HAP-1 (cell line): Measurements from ENCODE around the gene ITPR2.
"Not testable (repeated sequence)": the region's sequence is repeated elsewhere in the genome, so short reads cannot be mapped to it uniquely, and the experiment has no call there.

ENCODE experiments used
- DNase-seq, 2 experiments: peaks; one replicate each; pipeline ENCODE4 v3.0.0-alpha.2; 2016 to 2020; ENCODE audit warnings: low spot score in 2 of 2
- H3K27me3 ChIP-seq: fragments of 250-450 bp; sonication (Bioruptor Pico); 2 replicates; pipeline ENCODE4 v1.5.1; 2020; ENCODE audit warnings: low read depth, mild to moderate bottlenecking, moderate library complexity
- H3K36me3 ChIP-seq: fragments of 250-450 bp; sonication (Bioruptor Pico); replicated peaks from 2 replicates; pipeline ENCODE4 v1.5.1; 2020; ENCODE audit warnings: mild to moderate bottlenecking
- H3K4me1 ChIP-seq: fragments of 250-450 bp; sonication (Bioruptor Pico); 2 replicates; pipeline ENCODE4 v1.5.1; 2020; ENCODE audit warnings: mild to moderate bottlenecking
- H3K4me3 ChIP-seq: fragments of 250-450 bp; sonication (Bioruptor Pico); 2 replicates; pipeline ENCODE4 v1.5.1; 2020; ENCODE audit warnings: mild to moderate bottlenecking, moderate library complexity
- H3K9me3 ChIP-seq: fragments of 250-450 bp; sonication (Bioruptor Pico); 2 replicates; pipeline ENCODE4 v1.5.1; 2020; ENCODE audit warnings: mild to moderate bottlenecking, moderate library complexity
- in situ Hi-C: fragments of 300-500 bp; cut with MboI; formaldehyde crosslinking; loops from 3 replicates; pipeline ENCODE4 v1.14.3; 2020; ENCODE audit warnings: low sequenced_read_pairs, inconsistent platforms, mixed read lengths

The ITPR2 gene

GRCh38 chr12:26690601-26691000 is 142.4 kb downstream of the ITPR2 start:
- no peak overlapping the region for H3K4me3 ChIP-seq
- H3K27me3 ChIP-seq: no peaks in the 10 kb centered on the region
- in situ Hi-C loops: no loop called here
- DNase-seq: peak; percentile 49 to 96
- H3K36me3 ChIP-seq: 0 out of 2 replicates have a peak, but pooled peaks cover 1% of the 10 kb centered on the region
- no peaks in the 10 kb centered on the region for H3K9me3 ChIP-seq
- H3K4me1 ChIP-seq: peaks cover 39% of the 10 kb centered on the region

GRCh38 chr12:26689281-26689841 is 143.6 kb downstream of the ITPR2 start:
- in situ Hi-C loops: no loop called here
- Histone ChIP-seq H3K4me1 (peaks cover 39% of the 10 kb centered on the region), H3K9me3 (no peaks in the 10 kb centered on the region), H3K4me3 (no peak overlapping the region), H3K36me3 (no peaks in the 10 kb centered on the region), H3K27me3 (no peaks in the 10 kb centered on the region)
- DNase-seq: no peak

- Histone ChIP-seq H3K27me3 (no peaks in the 10 kb centered on the region), H3K4me1 (peaks cover 39% of the 10 kb centered on the region), H3K36me3 (no peaks in the 10 kb centered on the region), H3K9me3 (no peaks in the 10 kb centered on the region), H3K4me3 (no peak overlapping the region)
- in situ Hi-C loops: no loop called here
- no peak for DNase-seq
Observed at GRCh38 chr12:26688344-26688904, 144.6 kb downstream of the ITPR2 start.

GRCh38 chr12:26686408-26686807 is 146.6 kb downstream of the ITPR2 start:
- in situ Hi-C loops: no loop called here
- Histone ChIP-seq H3K27me3 (no peaks in the 10 kb centered on the region), H3K36me3 (no peaks in the 10 kb centered on the region), H3K4me1 (peaks cover 22% of the 10 kb centered on the region), H3K9me3 (no peaks in the 10 kb centered on the region), H3K4me3 (no peak overlapping the region)
- DNase-seq: no peak

DNA sequence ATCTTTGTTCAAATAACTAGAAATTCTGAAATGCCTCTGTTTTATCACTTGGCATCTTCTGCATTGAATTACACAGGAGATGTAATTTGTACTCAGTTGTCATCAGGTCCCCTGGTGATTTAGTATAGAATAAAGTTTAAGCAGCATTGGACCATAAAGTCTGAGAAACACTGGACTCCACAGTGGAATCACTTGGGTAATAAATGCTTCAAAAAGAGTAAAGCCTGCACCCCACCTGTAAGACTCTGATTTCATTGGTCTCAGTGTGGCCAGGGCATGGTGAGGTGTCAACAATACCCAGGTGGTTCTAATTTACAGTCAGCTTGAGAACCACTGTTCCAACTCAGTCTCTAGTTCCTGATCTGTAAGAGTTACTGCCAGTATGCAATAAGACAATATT is 148.9 kb downstream of the ITPR2 start:
- DNase-seq: no peak
- in situ Hi-C loops: no loop called here
- Histone ChIP-seq H3K9me3 (no peaks in the 10 kb centered on the region), H3K4me1 (0 out of 2 replicates have a peak, but pooled peaks cover 4% of the 10 kb centered on the region), H3K36me3 (no peaks in the 10 kb centered on the region), H3K27me3 (no peaks in the 10 kb centered on the region), H3K4me3 (no peak overlapping the region)

DNA sequence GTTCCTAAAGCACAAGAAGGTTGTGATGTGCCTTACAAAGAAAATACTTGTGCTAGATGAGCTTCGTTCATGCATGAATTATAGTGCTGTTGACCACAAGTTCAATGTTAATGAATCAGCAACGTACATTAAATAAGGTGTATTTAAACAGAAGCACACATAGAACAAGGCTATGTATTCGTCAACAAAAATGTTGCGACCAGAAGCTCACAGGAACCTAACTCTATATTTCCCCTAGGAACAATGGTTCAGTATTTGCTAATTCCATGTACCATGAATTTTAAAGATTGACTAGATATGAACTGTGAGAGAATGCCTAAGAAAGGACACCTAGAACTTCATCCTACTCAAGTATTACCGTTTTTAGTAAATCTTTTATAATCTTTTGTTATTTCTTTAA is 149.6 kb downstream of the ITPR2 start:
- H3K36me3 ChIP-seq: no peaks in the 10 kb centered on the region
- in situ Hi-C loops: no loop called here
- DNase-seq: no peak
- no peaks in the 10 kb centered on the region for H3K27me3 ChIP-seq
- no peak overlapping the region for H3K4me3 ChIP-seq
- peaks cover 8% of the 10 kb centered on the region; the same call in 1 of the 2 replicates for H3K4me1 ChIP-seq
- no peaks in the 10 kb centered on the region for H3K9me3 ChIP-seq

GRCh38 chr12:26680727-26681455 is 152.1 kb downstream of the ITPR2 start:
- Histone ChIP-seq H3K27me3 (no peaks in the 10 kb centered on the region), H3K4me3 (no peak overlapping the region), H3K9me3 (no peaks in the 10 kb centered on the region), H3K36me3 (no peaks in the 10 kb centered on the region), H3K4me1 (peaks cover 10% of the 10 kb centered on the region; the same call in 1 of the 2 replicates)
- in situ Hi-C loops: no loop called here
- no peak for DNase-seq

DNA sequence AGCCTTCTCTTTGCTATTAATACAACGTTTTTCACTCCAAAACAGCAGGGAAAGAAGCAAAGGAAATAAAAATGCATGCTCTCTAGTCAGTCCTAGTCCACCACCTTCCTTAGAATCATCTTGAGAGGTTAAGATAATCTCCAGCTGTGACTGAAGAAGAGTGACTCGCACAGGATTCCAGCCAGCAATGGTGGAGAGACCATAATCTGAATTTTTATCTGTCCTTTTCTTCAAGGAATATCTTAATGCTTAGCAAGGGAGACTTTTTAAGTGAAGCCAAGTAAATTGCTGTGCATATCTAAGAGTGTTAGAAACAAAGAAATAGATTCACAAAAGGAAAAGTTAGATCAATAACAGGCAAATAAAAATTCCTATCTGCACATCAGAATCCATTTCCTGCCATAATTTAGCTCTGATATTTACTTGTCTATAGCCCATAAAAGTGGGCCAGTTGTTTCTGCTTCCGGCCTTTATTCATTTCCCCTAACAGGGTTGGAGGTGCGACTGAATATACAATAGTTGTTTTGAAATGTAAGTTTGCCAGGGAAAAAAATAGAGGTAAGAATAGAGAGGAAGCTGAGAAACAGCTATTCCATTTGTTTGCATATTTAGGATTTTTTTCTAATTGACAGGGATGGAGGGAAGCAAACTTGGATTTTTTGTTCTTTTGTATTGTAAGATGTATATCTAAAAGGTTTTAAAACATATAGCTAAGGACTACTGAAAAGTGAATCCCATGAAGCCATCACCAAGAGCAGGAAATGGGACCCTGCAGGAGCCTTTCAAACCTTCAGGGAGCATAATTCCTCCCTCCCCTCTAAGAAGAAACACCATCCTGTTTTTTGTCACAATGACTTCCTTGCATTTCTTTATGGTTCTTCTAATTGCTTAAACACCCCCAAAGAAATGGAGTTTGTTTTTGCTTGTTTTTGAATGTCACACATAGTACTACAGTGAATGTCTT is 154.0 kb downstream of the ITPR2 start:
- H3K4me3 ChIP-seq: no peak overlapping the region
- no peaks in the 10 kb centered on the region for H3K27me3 ChIP-seq
- peak; percentile 15 to 53 for DNase-seq
- peaks cover 2% of the 10 kb centered on the region; the same call in 1 of the 2 replicates for H3K9me3 ChIP-seq
- in situ Hi-C loops: no loop called here
- H3K4me1 ChIP-seq: peaks cover 10% of the 10 kb centered on the region; the same call in 1 of the 2 replicates
- H3K36me3 ChIP-seq: no peaks in the 10 kb centered on the region

DNA sequence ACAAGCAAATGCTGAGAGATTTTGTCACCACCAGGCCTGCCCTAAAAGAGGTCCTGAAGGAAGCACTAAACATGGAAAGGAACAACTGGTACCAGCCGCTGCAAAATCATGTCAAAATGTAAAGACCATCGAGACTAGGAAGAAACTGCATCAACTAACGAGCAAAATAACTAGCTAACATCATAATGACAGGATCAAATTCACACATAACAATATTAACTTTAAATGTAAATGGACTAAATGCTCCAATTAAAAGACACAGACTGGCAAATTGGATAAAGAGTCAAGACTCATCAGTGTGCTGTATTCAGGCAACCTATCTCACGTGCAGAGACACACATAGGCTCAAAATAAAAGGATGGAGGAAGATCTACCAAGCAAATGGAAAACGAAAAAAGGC is 161.5 kb downstream of the ITPR2 start:
- H3K36me3 ChIP-seq, in situ Hi-C loops, DNase-seq, H3K27me3 ChIP-seq, H3K9me3 ChIP-seq, H3K4me1 ChIP-seq, H3K4me3 ChIP-seq: not testable (repeated sequence)

DNA sequence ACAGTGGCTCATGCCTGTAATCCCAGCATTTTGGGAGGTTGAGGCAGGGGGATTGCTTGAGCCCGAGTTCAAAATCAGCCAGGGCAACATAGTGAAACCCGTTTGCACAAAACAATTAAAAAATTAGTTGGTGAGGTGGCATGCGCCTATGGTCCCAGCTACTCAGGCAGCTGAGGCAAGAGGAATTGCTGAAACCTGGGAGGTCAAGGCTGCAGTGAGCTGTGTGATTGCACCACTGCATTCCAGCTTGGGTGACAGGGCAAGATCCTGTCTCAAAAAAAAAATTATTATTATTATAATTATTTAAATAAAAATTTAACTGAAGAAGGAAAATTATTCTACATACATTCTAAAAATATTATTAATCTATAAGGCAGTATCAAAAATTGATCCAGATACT is 164.1 kb downstream of the ITPR2 start:
- DNase-seq: no peak
- Histone ChIP-seq H3K36me3 (no peaks in the 10 kb centered on the region), H3K27me3 (no peaks in the 10 kb centered on the region), H3K4me1 (peaks cover 9% of the 10 kb centered on the region), H3K9me3 (no peaks in the 10 kb centered on the region), H3K4me3 (no peak overlapping the region)
- in situ Hi-C loops: no loop called here

DNA sequence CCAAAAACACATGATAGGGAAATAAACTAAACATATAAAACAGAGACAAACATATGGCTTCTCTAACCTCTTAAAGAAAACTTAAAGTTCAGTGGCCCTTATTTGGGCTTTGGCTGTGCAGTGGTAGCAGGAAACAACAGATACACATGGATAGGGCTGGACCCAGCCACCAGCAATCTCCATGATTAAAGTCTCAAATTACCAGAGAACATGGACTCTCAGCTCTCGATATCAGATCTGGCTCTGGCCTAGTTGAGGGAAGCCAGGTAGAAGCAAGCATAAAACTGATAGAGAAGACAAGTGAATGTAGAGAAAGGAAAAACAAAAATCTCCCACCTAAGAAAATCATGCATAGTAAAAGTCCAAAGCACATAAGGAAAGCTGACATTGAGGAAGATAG is 164.8 kb downstream of the ITPR2 start:
- in situ Hi-C loops: no loop called here

DNA sequence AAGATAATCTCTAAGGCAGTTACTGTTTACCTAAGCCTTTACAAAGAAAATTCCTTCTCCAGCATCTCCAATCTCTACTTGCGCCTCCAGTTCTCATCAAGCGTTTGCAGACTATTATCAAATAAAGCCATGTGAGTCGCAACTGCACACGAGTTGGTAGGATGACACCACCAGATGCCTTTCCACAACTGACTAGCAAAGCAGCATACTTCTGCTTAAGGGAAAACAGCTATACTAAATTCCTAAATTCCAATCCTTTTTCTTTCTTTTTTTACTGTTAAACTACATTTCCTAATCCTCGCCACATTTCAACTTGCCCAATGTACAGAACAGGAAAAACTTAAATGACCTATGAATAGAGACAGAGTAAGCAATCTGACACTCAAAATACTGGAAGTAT is 166.7 kb downstream of the ITPR2 start:
- Histone ChIP-seq H3K4me3 (no peak overlapping the region), H3K9me3 (no peaks in the 10 kb centered on the region), H3K4me1 (peaks cover 9% of the 10 kb centered on the region), H3K36me3 (no peaks in the 10 kb centered on the region), H3K27me3 (no peaks in the 10 kb centered on the region)
- no peak for DNase-seq
- in situ Hi-C loops: no loop called here

More for the DNA sequence above, 164.8 kb downstream of the ITPR2 start:
- H3K27me3 ChIP-seq: no peaks in the 10 kb centered on the region
- no peaks in the 10 kb centered on the region for H3K36me3 ChIP-seq
- no peak for DNase-seq
- peaks cover 9% of the 10 kb centered on the region for H3K4me1 ChIP-seq
- no peak overlapping the region for H3K4me3 ChIP-seq
- no peaks in the 10 kb centered on the region for H3K9me3 ChIP-seq

DNA sequence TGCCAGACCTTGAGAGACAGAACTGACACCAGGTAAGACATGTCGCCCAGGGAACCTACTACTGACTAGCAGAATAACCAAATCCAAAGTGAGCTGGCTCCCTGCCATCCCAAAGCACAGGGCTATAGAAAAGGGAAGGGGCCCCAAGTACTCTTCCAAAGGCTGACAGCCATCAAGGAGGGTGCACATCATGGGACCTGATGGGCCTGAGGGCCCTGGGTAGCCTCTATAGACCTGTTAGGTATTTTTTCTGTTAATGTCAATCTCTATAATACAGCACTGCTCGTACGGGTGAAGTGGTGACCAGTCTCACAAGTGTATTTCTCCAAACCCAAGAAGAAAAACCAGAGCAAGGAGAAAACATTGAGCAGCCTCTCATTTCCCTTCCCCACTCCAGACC is 171.6 kb downstream of the ITPR2 start:
- H3K4me1 ChIP-seq: no peaks in the 10 kb centered on the region
- H3K4me3 ChIP-seq: no peak overlapping the region
- H3K9me3 ChIP-seq: no peaks in the 10 kb centered on the region
- H3K36me3 ChIP-seq: no peaks in the 10 kb centered on the region; the same call in 1 of the 2 replicates
- no peak for DNase-seq
- no peaks in the 10 kb centered on the region for H3K27me3 ChIP-seq
- in situ Hi-C loops: no loop called here
